Astrocyte (in vitro differentiated cells and primary cell): ENCODE results near the gene PRELID3B.

Experiments
- CTCF ChIP-seq: IDR thresholded peaks from 2 replicates; pipeline ENCODE4 v1.5.1; 2011; ENCODE audit warnings: low read depth, mild to moderate bottlenecking, inconsistent platforms, low read length, moderate library complexity; ENCODE audit not compliant: insufficient read depth
- EZH2 ChIP-seq: IDR thresholded peaks from 2 replicates; pipeline ENCODE4 v1.6.1; 2012; ENCODE audit warnings: mild to moderate bottlenecking, low read length, inconsistent platforms; ENCODE audit not compliant: insufficient read depth

GRCh38 chr20:58997141-58997770 is 45.3 kb downstream of the PRELID3B start:
- no peak for TF ChIP-seq CTCF
- TF ChIP-seq EZH2: no peak
